ENCODE results near the gene ATG16L1.
"Not testable (repeated sequence)": the region's sequence is repeated elsewhere in the genome, so short reads cannot be mapped to it uniquely, and the experiment has no call there.

Gene ATG16L1

DNA sequence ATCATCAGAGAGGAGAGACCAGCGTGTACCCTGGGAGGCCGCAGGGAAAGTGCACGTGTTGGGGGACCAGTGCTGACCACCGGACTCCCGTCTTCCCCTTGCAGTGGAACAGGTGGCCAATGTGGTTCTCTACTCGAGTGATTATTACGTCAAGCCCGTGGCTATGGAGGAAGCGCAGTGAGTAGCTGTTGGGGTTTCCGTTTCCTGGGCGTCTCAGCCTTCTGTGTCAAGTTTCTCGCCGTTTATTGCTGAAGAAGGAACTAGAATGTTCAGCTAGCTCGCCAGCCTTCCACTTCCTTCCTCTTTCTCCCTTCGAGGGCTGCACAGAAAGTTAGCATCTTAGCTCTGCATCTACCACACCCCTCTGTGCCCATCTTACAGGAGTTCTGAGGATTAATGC is 80.1 kb downstream of the ATG16L1 start:
- DNase-seq (ENCODE audit: low read depth in 3 of 3), result peak; percentile 38 to 48 (median 43)

DNA sequence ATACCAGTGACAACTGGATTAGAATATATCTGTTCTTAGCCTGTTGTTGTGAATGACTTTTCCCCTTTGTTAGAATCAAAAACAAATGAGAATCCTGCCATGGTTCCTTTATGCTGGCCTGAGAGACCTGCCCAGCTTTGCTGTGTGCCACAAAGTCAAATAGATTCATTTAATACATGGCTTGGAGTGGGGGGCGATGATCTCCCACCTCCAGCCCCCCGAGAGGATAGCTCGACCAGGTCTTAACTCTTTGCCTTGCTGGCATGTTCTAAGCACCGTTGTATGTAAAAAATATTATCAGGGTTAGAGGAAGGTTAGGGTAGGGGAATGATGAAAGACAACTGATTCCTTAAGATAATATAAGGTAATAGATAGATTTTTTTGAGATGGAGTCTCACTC is 80.7 kb downstream of the ATG16L1 start:
- DNase-seq (ENCODE audit: low read depth in 3 of 3), result no peak

DNA sequence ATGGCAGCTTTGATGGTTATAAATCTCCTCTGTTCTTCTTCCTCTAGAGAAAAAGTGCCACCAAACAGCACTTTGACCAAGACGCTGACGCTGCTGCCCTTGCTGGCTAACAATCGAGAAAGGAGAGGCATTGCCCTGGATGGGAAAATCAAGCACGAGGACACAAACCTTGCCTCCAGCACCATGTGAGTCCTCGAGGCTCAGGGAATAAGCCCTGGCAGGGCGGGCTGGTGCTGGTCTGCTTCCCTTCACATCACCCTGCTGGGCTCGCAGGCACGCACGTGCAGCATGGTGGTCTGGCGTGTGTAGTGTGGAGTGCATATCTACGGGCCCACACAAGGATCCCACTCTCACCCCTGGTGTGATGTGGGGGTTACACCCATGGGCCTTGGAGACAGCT is 83.4 kb downstream of the ATG16L1 start:
- DNase-seq (ENCODE audit: low read depth in 3 of 3), result no peak

DNA sequence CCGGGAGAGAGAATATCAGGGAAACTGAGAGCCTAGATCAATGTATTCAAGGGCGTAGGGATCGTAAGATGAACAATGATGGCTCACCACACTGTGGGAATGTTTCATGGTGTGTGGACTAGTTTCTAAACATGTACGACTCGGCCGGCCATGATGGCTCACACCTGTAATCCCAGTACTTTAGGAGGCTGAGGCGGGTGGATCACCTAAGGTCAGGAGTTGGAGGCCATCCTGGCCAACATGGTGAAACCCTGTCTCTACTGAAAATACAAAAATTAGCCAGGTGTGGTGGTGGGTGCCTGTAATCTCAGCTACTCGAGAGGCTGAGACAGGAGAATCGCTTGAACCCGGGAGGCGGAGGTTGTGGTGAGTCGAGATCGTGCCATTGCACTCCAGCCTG is 84.6 kb downstream of the ATG16L1 start:
- DNase-seq (ENCODE audit: low read depth in 3 of 3), result not testable (repeated sequence)

DNA sequence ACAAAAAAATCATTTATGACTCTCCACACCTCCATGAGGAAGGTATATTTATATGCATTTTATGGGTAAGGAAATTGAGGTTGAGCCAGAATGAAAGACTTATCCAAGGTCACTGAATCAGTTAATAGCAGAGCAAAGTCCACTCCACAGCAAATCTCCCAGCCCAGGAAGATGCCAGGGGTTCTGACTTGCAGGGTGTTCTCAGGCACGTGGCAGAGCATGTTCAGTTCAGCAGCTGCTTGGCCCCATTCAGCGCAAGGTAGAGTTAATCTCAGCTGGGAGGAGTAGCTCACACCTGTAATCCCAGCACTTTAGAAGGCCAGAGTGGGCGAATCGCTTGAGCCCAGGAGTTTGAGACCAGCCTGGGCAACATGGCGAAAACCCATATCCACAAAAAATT is 85.1 kb downstream of the ATG16L1 start:
- DNase-seq (ENCODE audit: low read depth in 3 of 3), result no peak

DNA sequence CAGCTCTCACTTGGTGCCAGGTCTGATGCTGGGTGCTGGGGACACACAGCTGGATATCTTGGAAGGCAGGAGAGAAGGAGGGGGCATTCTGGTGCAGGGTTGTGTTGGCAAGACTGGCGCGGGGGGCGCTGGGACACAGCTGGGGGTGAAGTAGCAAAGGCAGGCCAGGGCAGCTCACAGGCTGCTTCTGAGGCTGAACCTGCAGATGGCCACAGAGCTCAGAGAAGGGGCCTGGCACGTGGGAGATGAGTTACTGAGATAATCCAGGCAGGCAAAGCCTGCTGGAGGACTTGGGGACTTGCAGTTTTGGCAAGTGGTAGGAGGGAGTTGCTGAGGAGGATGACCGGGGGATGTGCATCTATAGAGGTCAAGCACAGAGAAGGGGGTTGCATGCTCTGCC is 86.6 kb downstream of the ATG16L1 start:
- DNase-seq (ENCODE audit: low read depth in 3 of 3), result no peak

DNA sequence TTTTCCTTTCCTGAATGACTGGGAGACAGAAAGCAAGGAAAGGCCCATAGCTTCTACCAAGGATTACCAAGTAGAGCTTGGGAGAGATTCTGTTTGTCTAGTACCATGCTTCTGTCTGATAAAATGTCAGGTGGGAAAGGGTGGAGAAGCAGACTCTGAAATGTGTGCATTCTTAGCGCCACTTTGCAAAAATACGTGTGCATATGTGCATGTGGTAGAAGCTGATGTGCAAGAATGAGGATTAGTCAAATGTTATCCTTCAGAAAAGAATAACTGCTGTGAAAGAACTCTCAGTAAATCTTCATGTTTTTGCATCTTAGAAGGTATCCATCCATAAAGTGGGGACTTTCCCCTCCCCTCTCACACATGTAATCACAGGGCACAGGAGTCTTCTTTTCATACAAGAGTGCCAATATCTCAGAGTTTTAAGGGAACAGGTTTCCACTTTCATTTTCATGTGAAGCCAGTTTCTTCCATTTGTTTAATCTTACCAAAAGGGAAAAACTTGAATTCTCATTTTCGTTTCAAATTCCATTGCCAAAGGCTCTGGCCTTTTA is 87.4 kb downstream of the ATG16L1 start:
- no peak for DNase-seq (ENCODE audit: low read depth in 3 of 3)

DNA sequence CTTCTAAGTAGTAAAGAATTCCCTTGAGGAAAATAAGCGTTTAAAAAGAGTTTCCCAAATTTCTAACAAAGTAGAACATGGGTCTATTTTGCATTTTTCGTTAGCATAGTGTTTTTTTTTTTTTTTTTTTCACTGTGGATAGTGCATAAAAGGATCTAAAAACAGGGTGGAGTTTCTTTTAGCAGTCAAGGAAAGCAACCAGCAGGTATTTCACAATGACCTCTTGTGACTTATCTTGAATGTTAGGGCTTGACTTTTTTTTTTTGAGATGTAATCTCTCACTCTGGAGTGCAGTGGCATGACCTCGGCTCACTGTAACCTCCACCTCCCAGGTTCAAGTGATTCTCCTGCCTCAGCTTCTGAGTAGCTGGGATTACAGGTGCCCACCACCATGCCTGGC is 88.0 kb downstream of the ATG16L1 start:
- no peak for DNase-seq (ENCODE audit: low read depth in 3 of 3)

DNA sequence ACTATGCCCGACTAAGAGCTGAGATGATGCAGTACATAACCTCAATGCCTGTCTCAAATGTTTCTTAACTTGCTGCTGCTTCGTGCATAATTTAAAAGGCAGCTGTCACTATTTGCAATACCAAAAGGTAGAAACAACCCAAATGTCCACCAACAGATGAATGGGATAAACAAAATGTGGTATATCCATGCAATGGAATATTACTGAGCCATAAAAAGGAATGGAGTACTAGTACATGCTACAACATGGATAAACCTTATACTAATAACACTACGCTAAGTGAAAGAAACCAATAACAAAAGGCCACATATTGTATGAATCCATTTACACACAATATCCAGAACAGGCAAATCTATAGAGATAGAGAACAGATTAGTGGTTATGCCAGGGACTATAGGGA is 89.8 kb downstream of the ATG16L1 start:
- no peak for DNase-seq (ENCODE audit: low read depth in 3 of 3)

DNA sequence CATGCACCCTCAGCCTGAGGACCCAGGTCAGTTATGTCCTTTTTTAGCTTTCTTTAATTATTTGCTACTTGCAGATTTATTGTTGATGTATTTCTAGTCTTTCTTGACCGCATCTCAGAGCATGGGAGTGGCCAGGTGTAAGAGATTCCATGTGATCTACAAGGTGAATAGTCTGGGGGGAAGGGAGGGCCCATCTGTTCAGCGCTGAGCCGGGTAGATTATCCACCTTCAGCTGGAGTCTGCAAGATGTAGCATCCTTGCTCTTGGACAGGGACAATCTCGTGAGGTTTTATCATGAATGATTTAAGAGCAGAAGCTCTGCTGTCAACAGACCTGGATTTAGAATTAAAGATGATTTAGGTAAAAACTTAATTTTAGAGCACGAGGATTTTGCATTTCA is 90.8 kb downstream of the ATG16L1 start:
- no peak for DNase-seq (ENCODE audit: low read depth in 3 of 3)

DNA sequence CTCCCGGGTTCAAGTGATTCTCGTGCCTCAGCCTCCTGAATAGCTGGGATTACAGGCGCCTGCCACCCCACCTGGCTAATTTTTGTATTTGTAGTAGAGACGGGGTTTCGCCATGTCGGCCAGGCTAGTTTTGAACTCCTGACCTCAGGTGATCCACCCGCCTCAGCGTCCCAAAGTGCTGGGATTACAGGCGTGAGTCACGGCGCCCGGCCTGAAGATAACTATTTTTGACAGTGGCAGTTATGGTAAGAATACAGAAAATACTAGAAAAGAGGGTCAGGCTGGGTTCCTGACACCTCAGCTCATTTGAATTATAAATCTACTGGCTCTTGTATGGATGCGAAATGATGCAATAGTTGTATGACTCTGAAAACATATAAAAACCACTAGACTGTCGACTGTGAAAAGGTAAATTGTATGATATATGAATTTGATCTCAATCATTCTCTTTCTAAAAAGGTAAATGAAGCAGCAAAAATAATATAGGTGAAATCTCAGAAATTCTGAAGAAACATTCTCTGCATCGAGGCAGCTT is 91.8 kb downstream of the ATG16L1 start:
- DNase-seq (ENCODE audit: low read depth in 3 of 3), result no peak
